ENCODE measurements around the gene MT4.

Gene MT4

GRCh38 chr16:56525236-56525635, 39.6 kb upstream of the MT4 start:
- no peak for TF ChIP-seq CTCF (conservative IDR thresholded peaks at IDR 0.05; ENCODE audit: control insufficient read depth, insufficient read depth, low read depth, low read length)
- H3K4me3 ChIP-seq (ENCODE audit: control insufficient read depth, low read depth, low read length) = no peak overlapping the region
- DNase-seq (ENCODE audit: low read depth) = peak; percentile 82

DNA sequence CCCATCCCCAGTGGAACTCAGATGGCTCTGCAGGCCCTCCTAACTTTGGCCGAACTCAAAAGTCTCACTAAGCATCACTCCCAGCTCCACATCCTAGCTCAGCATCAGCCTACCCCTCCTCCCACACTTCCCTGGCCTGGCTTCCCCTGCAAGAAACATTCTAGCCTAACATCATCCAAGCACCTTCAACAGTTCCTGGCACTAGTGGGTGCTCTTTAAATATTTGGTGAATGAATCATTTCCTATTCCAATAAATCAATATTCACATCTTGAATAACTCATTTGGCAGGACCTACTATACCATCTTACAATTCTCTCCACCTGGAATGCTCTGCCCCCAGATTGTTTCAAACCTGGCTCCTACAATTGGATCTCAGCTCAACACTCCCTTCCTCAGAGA, 34.0 kb upstream of the MT4 start:
- no peak for TF ChIP-seq CTCF (conservative IDR thresholded peaks at IDR 0.05; ENCODE audit: control insufficient read depth, insufficient read depth, low read depth, low read length)
- no peak for DNase-seq (ENCODE audit: low read depth)
- H3K4me3 ChIP-seq (ENCODE audit: control insufficient read depth, low read depth, low read length) = no peak overlapping the region

DNA sequence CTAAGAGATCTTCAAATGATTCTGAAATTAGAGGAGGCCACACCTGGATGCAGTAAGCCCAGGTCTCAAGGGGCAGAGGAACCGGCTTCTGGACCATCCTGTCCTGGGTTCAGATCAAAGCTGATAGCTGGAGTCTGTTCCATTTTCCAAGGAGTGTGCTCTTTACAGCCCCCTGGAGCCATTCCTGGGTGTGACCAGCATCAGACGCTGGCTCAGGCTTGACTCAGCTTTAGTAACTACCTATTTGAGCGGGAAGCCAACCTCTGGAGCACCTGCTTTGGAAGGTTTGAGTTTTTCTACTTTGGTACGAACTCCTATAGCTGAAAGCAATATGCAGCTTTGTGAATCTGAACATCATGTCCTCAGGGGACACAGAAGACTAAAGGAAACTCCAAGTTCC, 32.2 kb upstream of the MT4 start:
- no peak for TF ChIP-seq CTCF (conservative IDR thresholded peaks at IDR 0.05; ENCODE audit: control insufficient read depth, insufficient read depth, low read depth, low read length)
- no peak for DNase-seq (ENCODE audit: low read depth)

GRCh38 chr16:56534847-56535383, 30.0 kb upstream of the MT4 start:
- DNase-seq (ENCODE audit: low read depth) = no peak
- TF ChIP-seq CTCF (conservative IDR thresholded peaks at IDR 0.05; ENCODE audit: control insufficient read depth, insufficient read depth, low read depth, low read length) = no peak
- H3K4me3 ChIP-seq (ENCODE audit: control insufficient read depth, low read depth, low read length) = no peak overlapping the region

More for the DNA sequence above, 32.2 kb upstream of the MT4 start:
- H3K4me3 ChIP-seq (ENCODE audit: control insufficient read depth, low read depth, low read length) = no peak overlapping the region

DNA sequence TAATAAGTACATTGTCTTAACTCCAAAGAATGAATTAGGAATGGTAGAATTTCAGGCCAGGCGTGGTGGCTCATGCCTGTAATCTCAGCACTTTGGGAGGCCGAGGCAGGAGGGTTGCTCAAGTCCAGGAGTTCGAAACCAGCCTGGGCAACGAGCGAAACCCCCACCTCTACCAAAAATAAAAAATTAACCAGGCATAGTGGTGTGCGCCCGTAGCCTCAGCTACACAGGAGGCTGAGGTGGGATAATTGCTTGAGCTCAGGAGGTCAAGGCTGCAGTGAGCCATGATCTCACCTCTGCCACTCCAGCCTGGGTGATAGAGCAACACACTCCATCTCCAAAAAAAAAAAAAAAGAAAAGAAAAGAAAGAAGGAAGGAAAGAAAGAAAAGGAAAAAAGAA, 26.5 kb upstream of the MT4 start:
- no peak overlapping the region for H3K4me3 ChIP-seq (ENCODE audit: control insufficient read depth, low read depth, low read length)
- no peak for TF ChIP-seq CTCF (conservative IDR thresholded peaks at IDR 0.05; ENCODE audit: control insufficient read depth, insufficient read depth, low read depth, low read length)
- DNase-seq (ENCODE audit: low read depth) = no peak

DNA sequence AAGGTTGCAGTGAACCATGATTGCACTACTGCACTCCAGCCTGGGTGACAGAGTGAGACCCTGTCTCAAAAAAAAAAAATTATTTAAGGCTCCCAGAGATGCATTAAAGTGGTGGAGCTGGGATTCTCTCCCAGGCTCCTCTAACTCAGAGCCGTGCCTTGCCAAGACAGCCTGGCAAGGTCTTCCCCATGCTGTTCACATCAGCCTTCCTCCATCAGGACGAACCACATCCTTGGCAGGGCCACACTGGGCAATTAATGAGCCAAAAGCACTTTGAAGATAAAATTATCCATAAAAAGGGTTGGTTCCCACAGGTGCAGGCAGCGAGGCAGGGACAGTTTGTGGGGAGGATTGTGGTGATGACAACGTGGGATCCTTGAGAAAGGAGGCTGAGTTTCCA, 25.2 kb upstream of the MT4 start:
- H3K4me3 ChIP-seq (ENCODE audit: control insufficient read depth, low read depth, low read length) = no peak overlapping the region
- no peak for DNase-seq (ENCODE audit: low read depth)
- TF ChIP-seq CTCF (conservative IDR thresholded peaks at IDR 0.05; ENCODE audit: control insufficient read depth, insufficient read depth, low read depth, low read length) = no peak

- no peak overlapping the region for H3K4me3 ChIP-seq (ENCODE audit: control insufficient read depth, low read depth, low read length)
- TF ChIP-seq CTCF (conservative IDR thresholded peaks at IDR 0.05; ENCODE audit: control insufficient read depth, insufficient read depth, low read depth, low read length) = no peak
- DNase-seq (ENCODE audit: low read depth) = no peak
These were observed 22.8 kb upstream of the MT4 start for GRCh38 chr16:56542039-56542438.
